ENCODE measurements around the gene KY. TPM values are rescaled to one million over a fixed set of nuclear protein-coding genes. Genes with fewer than 3 reads are reported as not detected.
"Not testable (repeated sequence)": the region's sequence is repeated elsewhere in the genome, so short reads cannot be mapped to it uniquely, and the experiment has no call there.

Gene KY
- polyA plus RNA-seq, 2 of the 4 experiments (the other 2 are of a cell fraction) = 0.04 to 0.05 TPM

- Histone ChIP-seq H3K4me1 (no peaks in the 10 kb centered on the region), H3K27ac (no peak overlapping the region), H3K4me3 (no peak overlapping the region), H3K4me2 (no peak overlapping the region), H3K9me3 (no peaks in the 10 kb centered on the region)
- TF ChIP-seq ZNF302 (CRISPR knock-in tag; IDR thresholded peaks at IDR 0.05) (no peak), JUNB (IDR thresholded peaks at IDR 0.05) (no peak), HOXB13 (CRISPR knock-in tag; IDR thresholded peaks at IDR 0.05; ENCODE audit: low read depth) (no peak), SREBF2 (IDR thresholded peaks at IDR 0.05) (no peak), CHD2 (IDR thresholded peaks at IDR 0.05; ENCODE audit: low read length, partially characterized antibody) (no peak), TFCP2L1 (CRISPR knock-in tag; IDR thresholded peaks at IDR 0.05) (no peak), POLR2AphosphoS2 (conservative IDR thresholded peaks at IDR 0.05; ENCODE audit: low read length) (no peak), EP300 (IDR thresholded peaks at IDR 0.05) (no peak), GATA3 (IDR thresholded peaks at IDR 0.05; ENCODE audit: borderline replicate concordance) (no peak), MAX (IDR thresholded peaks at IDR 0.05) (no peak), CEBPB (IDR thresholded peaks at IDR 0.05) (no peak), NR3C1 (IDR thresholded peaks at IDR 0.05) (no peak), PHF8 (IDR thresholded peaks at IDR 0.05; ENCODE audit: borderline replicate concordance, low read depth) (no peak), HEYL (CRISPR knock-in tag; IDR thresholded peaks at IDR 0.05) (no peak), ATOH8 (CRISPR knock-in tag; IDR thresholded peaks at IDR 0.05; ENCODE audit: low read depth) (no peak), MYC (IDR thresholded peaks at IDR 0.05; ENCODE audit: borderline replicate concordance, low read length) (no peak), EHF (CRISPR knock-in tag; IDR thresholded peaks at IDR 0.05) (no peak), CHD4 (IDR thresholded peaks at IDR 0.05; ENCODE audit: borderline replicate concordance) (no peak), KDM1A (IDR thresholded peaks at IDR 0.05; ENCODE audit: low read depth) (no peak), SMC3 (IDR thresholded peaks at IDR 0.05) (no peak)
- WGBS (ENCODE audit: missing lambda C conversion rate) = 42% methylated on average over 10 of the region's 10 CpGs
- FAIRE-seq (no peak), DNase-seq (ENCODE audit: low read depth in 1 of 2, low spot score in 1 of 2) (no peak), ATAC-seq (no peak)
- CTCF ChIA-PET = interaction anchor here (0.9 to 2.9 kb wide), 4 partner anchors 8 to 195 kb away, joined by 3 to 11 read pairs (median 4); no protein-coding TSS in a partner anchor
- POLR2A ChIA-PET = no interaction called here
These were observed 51.9 kb downstream of the KY start for GRCh38 chr3:134598763-134599545.

- no peak for FAIRE-seq
- 0% methylated on average over 2 of the region's 2 CpGs for WGBS (ENCODE audit: missing lambda C conversion rate)
- no peak for ATAC-seq
- DNase-seq (ENCODE audit: low read depth in 1 of 2, low spot score in 1 of 2) = no peak
- H3K27ac ChIP-seq = no peak overlapping the region
- TF ChIP-seq HMGXB4 (CRISPR knock-in tag; IDR thresholded peaks at IDR 0.05; ENCODE audit: borderline replicate concordance) = no peak
- no peak for TF ChIP-seq CBX8 (IDR thresholded peaks at IDR 0.05)
- TF ChIP-seq E2F6 (IDR thresholded peaks at IDR 0.05; ENCODE audit: borderline replicate concordance, low read depth) = no peak
- no peak for TF ChIP-seq NPAS2 (CRISPR knock-in tag; IDR thresholded peaks at IDR 0.05; ENCODE audit: borderline replicate concordance)
- no peak for TF ChIP-seq ZSCAN20 (CRISPR knock-in tag; IDR thresholded peaks at IDR 0.05)
- no peak for TF ChIP-seq RARB (CRISPR knock-in tag; IDR thresholded peaks at IDR 0.05)
- no peak for TF ChIP-seq JUN (IDR thresholded peaks at IDR 0.05)
- TF ChIP-seq FOSB (CRISPR knock-in tag; IDR thresholded peaks at IDR 0.05) = no peak
- TF ChIP-seq MAZ (IDR thresholded peaks at IDR 0.05; ENCODE audit: borderline replicate concordance, low read depth, low read length) = no peak
- ChIA-PET CTCF (interaction anchor here (0.9 kb wide), 1 partner anchor 41 kb away, joined by 5 read pairs; no protein-coding TSS in a partner anchor), POLR2A (no interaction called here)
- H3K4me1 ChIP-seq = no peaks in the 10 kb centered on the region
- H3K4me2 ChIP-seq = no peak overlapping the region
- H3K4me3 ChIP-seq = no peak overlapping the region
- no peaks in the 10 kb centered on the region for H3K9me3 ChIP-seq
These were observed 53.3 kb downstream of the KY start for GRCh38 chr3:134597390-134597970.

GRCh38 chr3:134594986-134595385 is 55.8 kb downstream of the KY start:
- DNase-seq (ENCODE audit: low read depth in 1 of 2, low spot score in 1 of 2); H3K4me1 ChIP-seq; H3K4me2 ChIP-seq; CTCF ChIA-PET; H3K27ac ChIP-seq; FAIRE-seq; H3K4me3 ChIP-seq; ATAC-seq; POLR2A ChIA-PET; H3K9me3 ChIP-seq: not testable (repeated sequence)
- WGBS (ENCODE audit: missing lambda C conversion rate) = 31% methylated on average over 3 of the region's 3 CpGs
